Loucy (cell line): ENCODE results near the gene TAS2R20.

Experiments
- EZH2phosphoT487 ChIP-seq: fragments of 200-600 bp; IDR thresholded peaks from 2 replicates; pipeline ENCODE4 v1.6.1; 2018; ENCODE audit warnings: antibody characterized with exemption, mild to moderate bottlenecking, moderate library complexity, borderline replicate concordance
- TF ChIP-seq, protein P1 (sequence below): fragments of 200-600 bp; sonication (generic); conservative IDR thresholded peaks from 2 replicates; pipeline ENCODE4 v1.5.1; 2014; ENCODE audit warnings: mild to moderate bottlenecking, antibody characterized with exemption, low read length

DNA sequence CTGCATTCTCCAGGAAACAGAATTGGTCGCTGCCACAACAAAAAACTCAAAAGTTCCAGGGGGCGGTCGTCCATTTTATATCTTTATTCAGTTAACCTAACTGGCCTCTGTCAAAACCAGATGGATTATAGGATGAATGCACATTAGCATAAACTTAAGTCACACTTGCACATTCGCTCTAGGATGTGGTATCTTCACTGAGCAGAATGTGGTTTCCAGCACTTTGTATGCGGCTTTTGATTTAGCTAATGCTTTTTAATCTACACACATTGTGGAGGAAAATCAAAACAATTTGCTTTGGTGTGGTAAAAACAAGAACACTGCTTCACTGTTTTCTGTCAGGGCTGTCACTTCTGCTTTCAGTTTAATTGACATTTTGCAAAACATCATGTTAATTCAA, 15.9 kb downstream of the TAS2R20 start:
- TF ChIP-seq, protein P1, sequence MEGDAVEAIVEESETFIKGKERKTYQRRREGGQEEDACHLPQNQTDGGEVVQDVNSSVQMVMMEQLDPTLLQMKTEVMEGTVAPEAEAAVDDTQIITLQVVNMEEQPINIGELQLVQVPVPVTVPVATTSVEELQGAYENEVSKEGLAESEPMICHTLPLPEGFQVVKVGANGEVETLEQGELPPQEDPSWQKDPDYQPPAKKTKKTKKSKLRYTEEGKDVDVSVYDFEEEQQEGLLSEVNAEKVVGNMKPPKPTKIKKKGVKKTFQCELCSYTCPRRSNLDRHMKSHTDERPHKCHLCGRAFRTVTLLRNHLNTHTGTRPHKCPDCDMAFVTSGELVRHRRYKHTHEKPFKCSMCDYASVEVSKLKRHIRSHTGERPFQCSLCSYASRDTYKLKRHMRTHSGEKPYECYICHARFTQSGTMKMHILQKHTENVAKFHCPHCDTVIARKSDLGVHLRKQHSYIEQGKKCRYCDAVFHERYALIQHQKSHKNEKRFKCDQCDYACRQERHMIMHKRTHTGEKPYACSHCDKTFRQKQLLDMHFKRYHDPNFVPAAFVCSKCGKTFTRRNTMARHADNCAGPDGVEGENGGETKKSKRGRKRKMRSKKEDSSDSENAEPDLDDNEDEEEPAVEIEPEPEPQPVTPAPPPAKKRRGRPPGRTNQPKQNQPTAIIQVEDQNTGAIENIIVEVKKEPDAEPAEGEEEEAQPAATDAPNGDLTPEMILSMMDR: no peak
- TF ChIP-seq EZH2phosphoT487: peak; percentile 73; the same call in 1 of the 2 replicates
